ENCODE data around the gene DRAP1.

DRAP1 gene

GRCh38 chr11:65903715-65904114, 15.5 kb upstream of the DRAP1 start:
- peak overlapping the region in 6 of 11 experiments; percentile 38 to 79 (median 60); a peak in 7 of 22 replicates for H3K4me2 ChIP-seq
- H3K36me3 ChIP-seq = no peaks in the 10 kb centered on the region
- no peak for TF ChIP-seq Cebpa-rat (IDR thresholded peaks at IDR 0.05)
- no peaks in the 10 kb centered on the region for H3K9me3 ChIP-seq (replicated peaks in 1 of 11)
- H3K27me3 ChIP-seq = peaks cover 0 to 36% (median 33%) of the 10 kb centered on the region in 11 experiments; a peak in 19 of 22 replicates
- 0 out of 22 replicates have a peak overlapping the region, but pooled peaks of 1 of the 11 experiments have one; percentile 18 for H3K9ac ChIP-seq
- H3K4me1 ChIP-seq = peaks cover 19 to 46% (median 33%) of the 10 kb centered on the region in 10 experiments
- H4K20me1 ChIP-seq = peaks cover 0 to 4% (median 0%) of the 10 kb centered on the region in 11 experiments; a peak in 2 of 22 replicates
- H3K27ac ChIP-seq = no peak overlapping the region
- no peak overlapping the region for H3K4me3 ChIP-seq

- no peaks in the 10 kb centered on the region for H3K9me3 ChIP-seq (replicated peaks in 1 of 11)
- TF ChIP-seq Cebpa-rat (IDR thresholded peaks at IDR 0.05) = no peak
- no peak overlapping the region for H3K9ac ChIP-seq
- H3K4me3 ChIP-seq = no peak overlapping the region
- no peaks in the 10 kb centered on the region for H3K36me3 ChIP-seq
- H3K4me2 ChIP-seq = no peak overlapping the region
- H4K20me1 ChIP-seq = no peaks in the 10 kb centered on the region
- no peak overlapping the region for H3K27ac ChIP-seq
- H3K27me3 ChIP-seq = peaks cover 0 to 7% (median 4%) of the 10 kb centered on the region in 11 experiments; a peak in 9 of 22 replicates
- H3K4me1 ChIP-seq = peaks cover 14 to 47% (median 38%) of the 10 kb centered on the region in 10 experiments
Observed at GRCh38 chr11:65906602-65907001, 12.6 kb upstream of the DRAP1 start.

GRCh38 chr11:65907878-65908277, 11.3 kb upstream of the DRAP1 start:
- Histone ChIP-seq H4K20me1 (no peaks in the 10 kb centered on the region), H3K9me3 (replicated peaks in 1 of 11) (no peaks in the 10 kb centered on the region), H3K27ac (no peak overlapping the region), H3K9ac (no peak overlapping the region), H3K36me3 (no peaks in the 10 kb centered on the region), H3K4me1 (peaks cover 14 to 50% (median 42%) of the 10 kb centered on the region in 10 experiments), H3K4me3 (no peak overlapping the region), H3K4me2 (no peak overlapping the region), H3K27me3 (no peaks in the 10 kb centered on the region)
- no peak for TF ChIP-seq Cebpa-rat (IDR thresholded peaks at IDR 0.05)

GRCh38 chr11:65911682-65912568, 7.3 kb upstream of the DRAP1 start:
- peak overlapping the region in 6 of 11 experiments; percentile 15 to 58 (median 44); a peak in 8 of 22 replicates for H3K27ac ChIP-seq
- H3K9me3 ChIP-seq (replicated peaks in 1 of 11) = no peaks in the 10 kb centered on the region
- H3K27me3 ChIP-seq = no peaks in the 10 kb centered on the region
- H3K9ac ChIP-seq = peak overlapping the region in 8 of 11 experiments; percentile 3 to 42 (median 20); a peak in 9 of 22 replicates
- peaks cover 0 to 22% (median 13%) of the 10 kb centered on the region in 11 experiments; a peak in 12 of 22 replicates for H4K20me1 ChIP-seq
- H3K4me1 ChIP-seq = peaks cover 39 to 73% (median 61%) of the 10 kb centered on the region in 10 experiments
- no peak overlapping the region for H3K4me3 ChIP-seq
- TF ChIP-seq Cebpa-rat (IDR thresholded peaks at IDR 0.05) = no peak
- peak overlapping the region; percentile 63 to 83 (median 75) for H3K4me2 ChIP-seq
- 0 out of 22 replicates have a peak, but pooled peaks cover 0 to 1% (median 0%) of the 10 kb centered on the region in 11 experiments for H3K36me3 ChIP-seq

DNA sequence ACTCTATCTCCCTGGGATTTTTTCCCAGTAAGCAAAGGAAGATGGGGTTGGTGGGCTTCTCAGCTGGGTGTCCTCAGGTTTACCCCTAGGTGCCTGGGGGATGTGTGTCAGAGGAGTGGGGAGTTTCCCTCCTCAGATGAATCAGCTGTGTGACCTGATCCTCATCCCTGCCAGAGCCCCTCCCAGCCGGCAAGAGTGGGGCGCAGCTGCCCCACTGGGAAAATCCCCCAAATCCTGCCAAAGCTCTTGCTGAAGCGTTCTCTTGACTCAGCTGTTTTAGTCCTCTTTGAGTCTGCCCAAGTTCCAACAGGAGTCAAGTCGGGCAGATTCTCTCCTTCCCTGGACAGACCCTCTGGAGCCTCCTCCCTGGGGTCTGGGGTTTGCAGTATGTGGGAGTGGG, 6.4 kb upstream of the DRAP1 start:
- Histone ChIP-seq H3K4me2 (peak overlapping the region in 6 of 11 experiments; percentile 8 to 76 (median 71); a peak in 6 of 22 replicates), H3K36me3 (peaks cover 0 to 10% (median 0%) of the 10 kb centered on the region in 11 experiments; a peak in 2 of 22 replicates), H4K20me1 (peaks cover 0 to 28% (median 18%) of the 10 kb centered on the region in 11 experiments; a peak in 12 of 22 replicates), H3K27me3 (no peaks in the 10 kb centered on the region), H3K27ac (no peak overlapping the region), H3K4me3 (no peak overlapping the region), H3K9ac (no peak overlapping the region), H3K4me1 (peaks cover 48 to 82% (median 70%) of the 10 kb centered on the region in 10 experiments), H3K9me3 (replicated peaks in 1 of 11) (no peaks in the 10 kb centered on the region)
- TF ChIP-seq Cebpa-rat (IDR thresholded peaks at IDR 0.05) = no peak

DNA sequence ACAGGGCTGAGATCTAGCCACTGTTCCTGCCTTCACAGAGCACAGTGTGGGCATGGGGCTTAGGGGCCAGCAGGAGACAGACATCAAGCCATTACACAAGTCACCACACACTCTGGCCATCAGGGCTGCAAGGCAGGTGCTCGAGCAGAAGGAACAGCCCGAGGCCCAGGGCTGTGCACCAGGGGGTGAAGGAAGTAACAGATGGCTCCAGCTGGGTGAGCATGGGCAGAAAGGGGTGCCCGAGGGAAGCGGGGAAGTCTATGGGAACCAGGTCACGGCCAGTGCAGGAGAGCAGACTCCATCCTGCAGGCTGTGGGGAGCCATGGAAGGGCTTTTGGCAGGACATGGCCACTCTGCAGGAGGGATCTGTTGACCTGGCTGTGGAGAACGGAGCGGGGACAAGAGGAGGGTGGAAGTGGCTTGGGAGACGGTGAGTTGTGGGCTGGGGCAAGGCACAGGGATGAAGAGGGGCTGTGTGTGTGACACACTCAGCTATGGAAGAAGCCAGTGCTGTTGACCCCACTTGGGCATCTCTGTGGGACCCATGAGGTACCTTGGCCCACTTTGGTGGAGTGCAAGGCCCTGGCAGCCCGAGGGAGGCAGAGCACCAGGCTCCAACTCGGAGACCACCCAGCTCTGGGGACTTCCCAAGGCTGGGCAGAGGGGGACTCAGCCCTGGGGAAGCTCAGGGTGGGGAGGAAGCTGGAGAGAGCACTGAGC, 4.0 kb upstream of the DRAP1 start:
- H3K4me3 ChIP-seq = peak overlapping the region in 4 of 10 experiments; percentile 5 to 46 (median 33); a peak in 5 of 20 replicates
- peaks cover 54 to 77% (median 67%) of the 10 kb centered on the region in 10 experiments for H3K4me1 ChIP-seq
- peak overlapping the region; percentile 10 to 78 (median 67); a peak in 19 of 22 replicates for H3K27ac ChIP-seq
- no peaks in the 10 kb centered on the region for H3K27me3 ChIP-seq
- H3K9me3 ChIP-seq (replicated peaks in 1 of 11) = no peaks in the 10 kb centered on the region
- H3K9ac ChIP-seq = peak overlapping the region; percentile 26 to 99 (median 94); a peak in 16 of 22 replicates
- H3K4me2 ChIP-seq = peak overlapping the region; percentile 84 to 100 (median 95)
- TF ChIP-seq Cebpa-rat (IDR thresholded peaks at IDR 0.05) = no peak
- peaks cover 0 to 10% (median 0%) of the 10 kb centered on the region in 11 experiments; a peak in 2 of 22 replicates for H3K36me3 ChIP-seq
- peaks cover 2 to 29% (median 19%) of the 10 kb centered on the region in 11 experiments; a peak in 14 of 22 replicates for H4K20me1 ChIP-seq

DNA sequence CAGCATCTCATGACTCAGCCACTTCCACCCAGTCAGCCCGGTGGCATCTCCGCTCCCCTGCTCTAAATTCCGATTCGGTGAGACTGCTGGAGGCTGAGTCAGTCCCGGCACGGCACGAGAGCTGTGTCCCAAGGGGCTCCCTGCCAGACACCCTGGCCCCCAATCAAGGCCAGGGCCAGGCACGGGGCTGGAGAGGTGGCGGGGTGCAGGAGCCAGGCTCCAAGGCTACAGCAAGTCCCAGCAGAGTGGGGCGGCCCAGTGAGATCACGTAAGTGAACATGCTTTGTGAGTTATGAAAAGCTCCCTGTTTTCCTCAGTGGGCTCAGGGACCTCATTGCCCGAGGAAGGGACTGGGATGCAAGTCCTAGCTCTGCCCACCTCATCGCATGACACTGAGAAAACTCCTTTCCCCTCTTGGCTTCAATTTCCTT, 3.4 kb upstream of the DRAP1 start:
- Histone ChIP-seq H3K9ac (peak overlapping the region; percentile 38 to 99 (median 94); a peak in 20 of 22 replicates), H4K20me1 (peaks cover 5 to 35% (median 23%) of the 10 kb centered on the region in 11 experiments; a peak in 14 of 22 replicates), H3K4me2 (peak overlapping the region; percentile 84 to 100 (median 95)), H3K9me3 (replicated peaks in 1 of 11) (no peaks in the 10 kb centered on the region), H3K4me3 (peak overlapping the region in 4 of 10 experiments; percentile 31 to 89 (median 40); a peak in 8 of 20 replicates), H3K27ac (peak overlapping the region; percentile 10 to 78 (median 67); a peak in 19 of 22 replicates), H3K27me3 (no peaks in the 10 kb centered on the region), H3K4me1 (peaks cover 60 to 77% (median 70%) of the 10 kb centered on the region in 10 experiments), H3K36me3 (peaks cover 0 to 10% (median 0%) of the 10 kb centered on the region in 11 experiments; a peak in 3 of 22 replicates)
- no peak for TF ChIP-seq Cebpa-rat (IDR thresholded peaks at IDR 0.05)

GRCh38 chr11:65916391-65916790, 2.8 kb upstream of the DRAP1 start:
- Histone ChIP-seq H3K27me3 (no peaks in the 10 kb centered on the region), H3K4me2 (peak overlapping the region; percentile 84 to 100 (median 95)), H3K9ac (peak overlapping the region; percentile 38 to 99 (median 95); a peak in 19 of 22 replicates), H3K4me3 (peak overlapping the region in 4 of 10 experiments; percentile 1 to 95 (median 68); a peak in 4 of 20 replicates), H3K36me3 (peaks cover 0 to 14% (median 3%) of the 10 kb centered on the region in 11 experiments; a peak in 5 of 22 replicates), H3K27ac (peak overlapping the region in 8 of 11 experiments; percentile 5 to 78 (median 61); a peak in 12 of 22 replicates), H3K9me3 (replicated peaks in 1 of 11) (no peaks in the 10 kb centered on the region), H4K20me1 (peaks cover 5 to 36% (median 24%) of the 10 kb centered on the region in 11 experiments; a peak in 14 of 22 replicates), H3K4me1 (peaks cover 62 to 76% (median 71%) of the 10 kb centered on the region in 10 experiments)
- TF ChIP-seq Cebpa-rat (IDR thresholded peaks at IDR 0.05) = no peak
